ENCODE data around the gene PHPT1.
A peak's percentile ranks its signal among the peaks of the same experiment; 100 is the strongest.

Gene PHPT1

GRCh38 chr9:136886610-136887597 lies 37.7 kb downstream of the PHPT1 start:
- in situ Hi-C loops (cut with HindIII; ENCODE audit: low pct_ligation_motif_present, low sequenced_read_pairs): no loop called here
- DNase-seq: no peak

GRCh38 chr9:136888454-136888853 lies 39.2 kb downstream of the PHPT1 start:
- in situ Hi-C loops (cut with HindIII; ENCODE audit: low pct_ligation_motif_present, low sequenced_read_pairs): no loop called here
- no peak overlapping the region for H3K4me3 ChIP-seq (ENCODE audit: low read depth, low read length)
- no peak for DNase-seq
- no peak for TF ChIP-seq CTCF (IDR thresholded peaks at IDR 0.05; ENCODE audit: low read depth, low read length, missing control alignments)
- H3K27ac ChIP-seq: no peak overlapping the region
- peaks cover 3% of the 10 kb centered on the region for H3K36me3 ChIP-seq (replicated peaks)
- H3K27me3 ChIP-seq (replicated peaks): no peaks in the 10 kb centered on the region

More at GRCh38 chr9:136886610-136887597, 37.7 kb downstream of the PHPT1 start:
- H3K4me3 ChIP-seq (ENCODE audit: low read depth, low read length): peak overlapping the region; percentile 68
- H3K27me3 ChIP-seq (replicated peaks): no peaks in the 10 kb centered on the region
- no peaks in the 10 kb centered on the region for H3K36me3 ChIP-seq (replicated peaks)
- H3K27ac ChIP-seq: peak overlapping the region; percentile 65
- TF ChIP-seq CTCF (IDR thresholded peaks at IDR 0.05; ENCODE audit: low read depth, low read length, missing control alignments): peak; percentile 14

- in situ Hi-C loops (cut with HindIII; ENCODE audit: low pct_ligation_motif_present, low sequenced_read_pairs): no loop called here
- no peak overlapping the region for H3K27ac ChIP-seq
- no peak for TF ChIP-seq CTCF (IDR thresholded peaks at IDR 0.05; ENCODE audit: low read depth, low read length, missing control alignments)
- no peak overlapping the region for H3K4me3 ChIP-seq (ENCODE audit: low read depth, low read length)
- H3K27me3 ChIP-seq (replicated peaks): no peaks in the 10 kb centered on the region
- no peak for DNase-seq
- peaks cover 3% of the 10 kb centered on the region for H3K36me3 ChIP-seq (replicated peaks)
These were observed 40.6 kb downstream of the PHPT1 start for GRCh38 chr9:136889858-136890257.

- Histone ChIP-seq H3K36me3 (replicated peaks) (peaks cover 3% of the 10 kb centered on the region), H3K27ac (no peak overlapping the region), H3K27me3 (replicated peaks) (no peaks in the 10 kb centered on the region), H3K4me3 (ENCODE audit: low read depth, low read length) (no peak overlapping the region)
- in situ Hi-C loops (cut with HindIII; ENCODE audit: low pct_ligation_motif_present, low sequenced_read_pairs): no loop called here
- TF ChIP-seq CTCF (IDR thresholded peaks at IDR 0.05; ENCODE audit: low read depth, low read length, missing control alignments): no peak
- DNase-seq: no peak
These were observed 41.5 kb downstream of the PHPT1 start for GRCh38 chr9:136890661-136891060.

- TF ChIP-seq CTCF (IDR thresholded peaks at IDR 0.05; ENCODE audit: low read depth, low read length, missing control alignments): no peak
- Histone ChIP-seq H3K27me3 (replicated peaks) (no peaks in the 10 kb centered on the region), H3K4me3 (ENCODE audit: low read depth, low read length) (no peak overlapping the region), H3K27ac (no peak overlapping the region), H3K36me3 (replicated peaks) (peaks cover 10% of the 10 kb centered on the region)
- in situ Hi-C loops (cut with HindIII; ENCODE audit: low pct_ligation_motif_present, low sequenced_read_pairs): no loop called here
- DNase-seq: no peak
These were observed 46.8 kb downstream of the PHPT1 start for GRCh38 chr9:136896027-136896426.
